HL-60/S4 treated with phorbol 12-myristate 13-acetate at 8.2 ng/mL for 4 days and 3 days (cell line): ENCODE measurements around the gene TNFRSF6B.

Experiments used
- in situ Hi-C: fragments of 300-500 bp; cut with MboI; formaldehyde crosslinking; loops from 2 replicates; pipeline ENCODE4 v1.15.0; 2022; ENCODE audit warnings: low sequenced_read_pairs

The TNFRSF6B gene

GRCh38 chr20:63695424-63696305 lies 787 bp upstream of the TNFRSF6B start:
- in situ Hi-C loops: no loop called here

- in situ Hi-C loops: no loop called here
These were observed 185 bp upstream of the TNFRSF6B start for GRCh38 chr20:63696306-63696627.

GRCh38 chr20:63697357-63697867 lies 960 bp downstream of the TNFRSF6B start:
- in situ Hi-C loops: no loop called here

- in situ Hi-C loops: no loop called here
These were observed 1.6 kb downstream of the TNFRSF6B start for GRCh38 chr20:63697868-63698545.

GRCh38 chr20:63698739-63699465 lies 2.5 kb downstream of the TNFRSF6B start:
- in situ Hi-C loops: no loop called here

- in situ Hi-C loops: no loop called here
These were observed 3.2 kb downstream of the TNFRSF6B start for GRCh38 chr20:63699466-63700198.

GRCh38 chr20:63700199-63701050 lies 4.0 kb downstream of the TNFRSF6B start:
- in situ Hi-C loops: no loop called here

GRCh38 chr20:63701051-63701328 lies 4.5 kb downstream of the TNFRSF6B start:
- in situ Hi-C loops: no loop called here

GRCh38 chr20:63701329-63702035 lies 5.0 kb downstream of the TNFRSF6B start:
- in situ Hi-C loops: no loop called here

GRCh38 chr20:63702036-63702665 lies 5.7 kb downstream of the TNFRSF6B start:
- in situ Hi-C loops: no loop called here

GRCh38 chr20:63702751-63703470 lies 6.5 kb downstream of the TNFRSF6B start:
- in situ Hi-C loops: no loop called here

GRCh38 chr20:63703471-63703975 lies 7.1 kb downstream of the TNFRSF6B start:
- in situ Hi-C loops: no loop called here

- in situ Hi-C loops: no loop called here
These were observed 7.7 kb downstream of the TNFRSF6B start for GRCh38 chr20:63703976-63704748.

- in situ Hi-C loops: no loop called here
These were observed 8.3 kb downstream of the TNFRSF6B start for GRCh38 chr20:63704749-63705117.

- in situ Hi-C loops: no loop called here
These were observed 9.0 kb downstream of the TNFRSF6B start for GRCh38 chr20:63705232-63706026.

GRCh38 chr20:63706027-63706695 lies 9.7 kb downstream of the TNFRSF6B start:
- in situ Hi-C loops: no loop called here
